Embryonic facial prominence (tissue), 1 donor: ENCODE data around the gene MYO10.
"Not testable (repeated sequence)": the region's sequence is repeated elsewhere in the genome, so short reads cannot be mapped to it uniquely, and the experiment has no call there.

Experiments used
- DNase-seq: peaks from one replicate; pipeline ENCODE4 v3.0.0-alpha.2; 2016; ENCODE audit errors: extremely low spot score

Gene MYO10

DNA sequence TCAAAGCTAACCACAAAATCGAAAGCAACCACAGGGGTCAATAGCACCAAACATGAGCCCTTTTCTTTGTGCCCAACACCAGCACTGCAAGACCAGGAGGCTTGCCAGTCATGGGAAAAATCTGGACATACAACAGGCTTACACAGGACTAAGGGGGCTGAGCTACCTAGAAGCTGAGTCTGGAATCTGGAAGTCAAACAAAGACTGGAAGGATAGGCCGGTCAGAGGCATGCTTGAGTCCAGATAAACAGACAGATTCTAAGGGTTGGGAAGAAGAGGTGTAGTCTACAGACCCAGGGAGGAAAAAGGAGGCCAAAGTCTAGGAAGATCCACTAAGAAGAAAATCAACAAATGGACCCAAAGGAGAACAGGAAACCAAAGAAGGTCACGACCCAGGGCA, 73.3 kb downstream of the MYO10 start:
- no peak for DNase-seq

DNA sequence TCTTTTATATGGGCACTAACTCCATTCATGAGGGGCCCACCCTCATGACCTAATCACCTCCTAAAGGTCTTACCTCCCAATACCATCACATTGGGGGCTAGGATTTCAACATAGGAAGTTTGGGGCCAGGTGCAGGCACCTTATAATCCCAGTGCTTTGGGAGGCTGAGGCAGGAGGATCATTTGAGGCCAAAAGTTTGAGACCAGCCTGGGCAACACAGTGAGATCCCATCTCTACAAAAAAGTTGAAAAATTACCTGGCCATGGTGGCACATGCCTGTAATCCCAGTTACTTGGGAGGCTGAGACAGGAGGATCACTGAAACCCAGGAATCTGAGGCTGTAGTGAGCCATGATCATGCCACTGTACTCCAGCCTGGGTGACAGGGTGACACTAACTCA, 76.7 kb downstream of the MYO10 start:
- no peak for DNase-seq

DNA sequence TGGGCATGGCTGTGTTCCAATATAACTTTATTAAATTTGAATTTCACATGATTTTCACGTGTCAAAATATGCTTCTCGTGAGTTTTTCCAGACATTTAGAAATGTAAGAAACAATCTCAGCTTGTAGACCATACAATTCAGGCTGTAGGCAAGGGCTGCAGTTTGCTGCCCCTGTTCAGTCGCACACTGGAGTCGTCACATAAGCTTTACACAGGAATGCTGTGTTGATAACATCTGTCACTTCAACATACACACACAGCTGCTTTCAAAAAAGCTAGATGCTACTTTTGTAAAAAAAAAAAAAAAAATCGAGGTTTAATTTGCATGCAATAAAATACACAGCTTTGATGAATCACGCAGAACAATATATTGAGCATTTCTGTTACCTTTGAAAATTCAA, 77.9 kb downstream of the MYO10 start:
- DNase-seq: no peak

DNA sequence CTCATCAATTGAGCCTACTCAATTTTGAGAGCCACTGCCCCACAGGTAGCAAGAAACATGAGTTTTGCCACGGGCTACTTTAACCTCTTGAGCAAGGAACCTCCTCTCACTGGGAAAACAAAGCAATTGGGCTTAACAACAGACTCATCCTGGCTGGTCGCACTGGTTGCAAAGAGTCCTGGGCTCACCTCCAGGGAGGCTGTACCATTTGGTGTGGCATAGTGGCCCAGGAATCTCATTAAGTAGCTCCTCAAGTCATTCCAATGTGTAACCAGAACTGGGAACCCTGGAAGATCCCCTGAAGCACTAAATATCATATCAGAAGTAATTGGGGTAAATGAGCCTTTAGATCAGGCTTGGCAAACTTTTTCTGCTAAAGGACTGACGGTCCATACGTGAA, 78.5 kb downstream of the MYO10 start:
- DNase-seq: no peak

- no peak for DNase-seq
These were observed 79.6 kb downstream of the MYO10 start for GRCh38 chr5:16856531-16856930.

DNA sequence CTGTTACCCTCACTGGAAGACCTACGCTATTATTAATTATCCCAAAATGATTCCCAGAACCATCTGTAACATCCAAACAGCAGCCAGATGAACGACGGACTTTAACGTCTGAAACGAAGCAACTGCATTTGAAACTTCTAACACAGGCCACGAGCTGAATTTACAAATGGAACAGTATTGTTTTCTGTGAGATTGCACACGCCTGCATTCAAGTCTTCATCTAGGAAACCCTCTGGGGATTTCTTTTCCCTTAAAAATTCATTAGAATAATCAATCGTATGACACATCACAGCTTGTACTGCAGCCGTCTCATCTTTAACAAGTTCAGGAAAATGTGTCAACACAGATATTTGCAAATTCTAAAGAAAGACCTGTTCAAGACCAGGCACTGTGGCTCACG, 80.2 kb downstream of the MYO10 start:
- no peak for DNase-seq

GRCh38 chr5:16855485-16855884, 80.6 kb downstream of the MYO10 start:
- DNase-seq: peak; percentile 25

GRCh38 chr5:16854351-16854750, 81.7 kb downstream of the MYO10 start:
- DNase-seq: no peak

DNA sequence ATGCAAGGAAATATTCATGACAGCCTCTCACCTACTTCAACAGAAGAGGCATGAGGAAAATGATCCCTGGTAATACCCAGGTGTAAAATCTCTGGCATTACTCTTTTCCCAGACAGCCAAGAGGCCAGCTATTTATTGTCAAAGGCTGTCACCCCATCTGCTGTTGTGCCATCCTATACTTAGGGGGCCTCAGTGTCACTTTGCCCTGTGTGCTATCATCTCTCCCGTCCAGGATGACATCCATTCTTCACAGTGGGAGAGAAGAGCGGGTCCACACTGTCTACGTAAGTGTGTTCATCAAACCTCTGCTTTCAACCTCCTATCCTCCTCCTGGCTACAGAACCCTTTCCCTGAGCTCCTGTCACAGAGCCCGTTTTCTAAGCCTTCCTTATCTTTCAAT, 82.6 kb downstream of the MYO10 start:
- DNase-seq: no peak

GRCh38 chr5:16852251-16853005, 83.7 kb downstream of the MYO10 start:
- DNase-seq: no peak

GRCh38 chr5:16849775-16850174, 86.3 kb downstream of the MYO10 start:
- DNase-seq: no peak

DNA sequence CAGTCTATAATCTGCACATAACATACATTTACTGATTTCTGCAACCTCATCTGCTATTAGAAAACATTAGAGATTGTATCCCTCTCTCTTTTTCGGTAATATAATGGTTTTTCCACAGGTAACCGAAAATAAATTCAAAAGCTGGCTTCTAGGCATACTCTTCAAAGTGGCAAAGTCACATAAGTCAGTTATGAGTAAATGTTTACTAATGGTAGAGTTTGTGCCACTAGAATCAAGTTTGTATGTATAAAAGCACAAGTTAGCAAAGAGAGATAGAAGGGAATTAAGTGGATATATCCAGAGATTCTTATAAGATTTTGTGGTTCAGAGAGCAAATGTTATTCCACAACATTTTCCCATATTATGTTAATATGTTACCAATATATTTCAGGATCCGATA, 86.9 kb downstream of the MYO10 start:
- DNase-seq: no peak

DNA sequence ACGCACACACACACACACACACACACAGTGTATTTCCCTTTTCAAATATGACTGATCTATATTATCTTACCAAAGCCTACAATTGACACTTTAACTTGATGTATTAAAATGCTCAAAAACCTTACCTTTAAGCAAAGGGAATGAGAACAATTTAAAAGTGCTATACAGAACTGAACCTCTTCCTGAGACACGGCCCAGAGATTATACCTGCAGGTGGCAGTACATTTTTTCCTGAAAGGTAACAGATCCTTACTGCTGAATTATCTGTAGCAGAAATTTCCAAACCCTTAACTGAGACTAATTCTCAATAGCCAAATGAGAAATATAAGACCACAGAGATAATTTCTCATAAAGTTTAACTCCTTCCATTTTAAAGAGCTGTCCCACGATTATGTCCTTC, 91.1 kb downstream of the MYO10 start:
- no peak for DNase-seq

- DNase-seq: peak; percentile 85
These were observed 93.2 kb downstream of the MYO10 start for GRCh38 chr5:16842896-16843295.

DNA sequence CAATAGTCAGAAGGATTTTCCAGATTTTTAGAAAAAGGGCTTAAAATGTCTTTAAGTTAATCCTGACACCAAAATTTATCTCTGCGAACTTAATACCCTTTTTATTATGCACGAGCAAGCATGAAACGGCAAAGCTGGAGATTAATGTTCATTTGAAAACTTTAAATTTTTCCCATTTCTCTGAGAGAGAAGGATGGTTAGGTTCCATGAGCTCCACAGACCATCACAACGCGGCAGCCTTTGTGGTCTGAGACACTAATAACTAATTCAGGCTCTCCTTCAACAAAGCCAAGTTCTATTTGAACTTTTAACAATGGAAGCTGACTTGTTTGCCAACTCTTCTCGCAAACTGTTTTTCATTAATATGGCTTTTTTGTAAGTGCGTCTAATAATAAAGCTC, 94.7 kb downstream of the MYO10 start:
- DNase-seq: no peak

DNA sequence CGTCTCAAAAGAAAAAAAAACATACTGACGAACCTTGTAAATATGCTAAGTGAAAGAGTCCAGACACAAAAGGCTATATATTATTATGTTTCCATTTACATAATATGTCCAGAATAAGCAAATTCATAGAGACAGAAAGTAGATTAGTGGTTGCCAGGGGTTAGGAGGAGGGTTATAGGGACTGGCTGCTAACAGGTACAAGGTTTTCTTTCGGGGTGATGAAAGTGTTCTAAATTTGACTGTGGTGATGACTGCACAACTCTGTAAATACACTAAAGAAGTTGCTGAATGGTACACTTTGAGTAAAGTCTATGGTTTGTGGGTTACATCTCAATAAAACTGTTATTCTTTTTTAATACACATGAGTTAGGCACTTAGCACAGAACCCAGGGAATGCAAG, 98.8 kb downstream of the MYO10 start:
- no peak for DNase-seq

- no peak for DNase-seq
These were observed 102.1 kb downstream of the MYO10 start for GRCh38 chr5:16834029-16834428.

- not testable (repeated sequence) for DNase-seq
These were observed 104.8 kb downstream of the MYO10 start for GRCh38 chr5:16831326-16831725.

DNA sequence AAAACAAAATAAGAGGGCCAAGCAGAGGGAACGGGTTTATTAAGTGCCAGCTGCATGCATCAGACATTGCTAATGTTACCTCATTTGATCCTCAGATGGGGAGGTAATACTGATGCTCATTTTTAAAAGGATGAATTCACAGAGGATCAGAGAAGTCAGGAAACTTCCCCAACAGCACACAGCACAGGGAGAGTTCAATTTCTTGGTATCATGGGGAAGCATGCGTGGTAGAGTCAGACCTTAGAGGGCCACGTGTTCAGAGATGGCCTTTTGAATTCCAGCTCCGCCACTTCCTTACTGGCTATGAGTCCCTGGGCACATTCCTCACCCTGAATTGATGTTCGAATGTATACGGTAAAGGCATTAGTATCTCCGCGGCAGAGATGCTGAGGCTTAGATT, 108.3 kb downstream of the MYO10 start:
- DNase-seq: no peak

- DNase-seq: no peak
These were observed 109.5 kb downstream of the MYO10 start for GRCh38 chr5:16826379-16827125.

DNA sequence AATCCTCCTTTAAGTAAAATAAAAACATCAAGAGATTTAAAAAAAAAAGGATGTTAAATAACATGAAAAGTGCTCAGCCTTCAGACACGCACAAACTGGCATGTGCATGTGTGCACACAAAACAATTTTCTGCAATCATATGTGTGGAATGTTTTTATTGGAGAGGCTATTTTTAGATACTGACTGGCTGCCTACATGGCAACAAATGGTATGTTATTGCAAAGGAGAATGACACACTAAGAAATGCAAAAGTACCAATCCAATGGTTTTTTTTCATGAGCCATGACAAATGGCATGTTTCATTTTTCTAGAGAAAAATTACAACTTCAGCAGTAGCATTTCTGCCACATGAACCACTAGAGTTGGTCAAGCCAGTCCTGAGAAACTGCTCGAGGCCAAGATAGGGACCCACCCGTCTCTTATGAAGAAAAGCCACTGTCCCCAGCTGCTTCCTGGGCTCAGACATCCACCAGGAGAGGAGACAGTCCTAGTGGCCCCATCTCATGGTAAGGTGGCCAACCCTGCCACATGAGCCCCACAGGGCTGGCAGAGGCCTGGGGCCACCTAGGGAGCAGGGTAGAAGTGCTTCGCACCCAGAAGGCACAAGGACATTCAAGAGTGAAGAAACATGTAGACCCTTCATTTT, 116.4 kb downstream of the MYO10 start:
- peak; percentile 65 for DNase-seq

DNA sequence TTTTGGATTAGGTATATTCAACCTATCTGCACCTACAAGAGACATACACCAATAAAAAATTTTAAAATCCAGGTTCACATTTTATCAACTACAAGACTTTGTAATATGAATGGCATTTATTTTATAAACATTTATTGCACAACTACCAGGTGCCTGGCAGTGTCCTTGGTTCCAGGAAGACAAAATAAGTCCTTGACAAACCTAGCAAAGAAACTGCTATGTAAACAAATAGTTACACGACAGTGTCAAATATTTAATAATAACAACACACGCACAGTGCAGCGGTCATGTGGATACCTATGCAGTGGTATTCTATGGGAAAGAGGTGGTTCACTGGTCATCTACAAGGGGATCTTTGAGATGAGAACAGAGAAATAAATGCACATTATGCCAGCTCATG, 120.7 kb downstream of the MYO10 start:
- DNase-seq: no peak

- DNase-seq: no peak
These were observed 123.2 kb downstream of the MYO10 start for GRCh38 chr5:16812911-16813310.
